SK-N-SH (cell line): ENCODE measurements around the gene PPP1R2C.

Source experiments
- RFX5 ChIP-seq: IDR thresholded peaks from 2 replicates; pipeline ENCODE4 v1.6.1; 2012; ENCODE audit warnings: mild to moderate bottlenecking, improper control_type of control experiment, low read length
- TF ChIP-seq, protein P1 (sequence below): fragments of 200-600 bp; sonication (generic); IDR thresholded peaks from 2 replicates; pipeline ENCODE4 v1.6.1; 2017; ENCODE audit warnings: antibody characterized with exemption, mild to moderate bottlenecking, moderate library complexity
- TF ChIP-seq, protein P2 (sequence below): IDR thresholded peaks from 2 replicates; pipeline ENCODE4; 2012

DNA sequence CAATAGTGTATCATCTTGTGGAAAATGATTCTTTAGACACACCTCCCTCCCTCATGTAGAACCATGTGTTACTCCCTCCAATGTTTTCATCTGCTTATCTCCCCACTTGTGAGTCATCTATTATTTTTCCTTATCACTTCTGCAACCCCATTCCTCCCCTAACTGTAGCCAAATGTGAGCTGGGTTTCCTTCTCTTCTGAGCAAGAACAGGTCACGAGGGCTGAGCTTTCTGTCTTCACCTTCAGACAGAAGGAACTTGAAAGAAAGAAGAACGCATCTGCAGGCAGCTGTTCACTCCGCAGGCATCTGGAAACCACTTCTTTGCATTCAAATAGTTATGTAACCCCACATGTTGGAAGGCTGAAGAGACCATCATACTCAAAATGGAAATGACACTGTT is 1.8 kb downstream of the PPP1R2C start:
- TF ChIP-seq, protein P1, sequence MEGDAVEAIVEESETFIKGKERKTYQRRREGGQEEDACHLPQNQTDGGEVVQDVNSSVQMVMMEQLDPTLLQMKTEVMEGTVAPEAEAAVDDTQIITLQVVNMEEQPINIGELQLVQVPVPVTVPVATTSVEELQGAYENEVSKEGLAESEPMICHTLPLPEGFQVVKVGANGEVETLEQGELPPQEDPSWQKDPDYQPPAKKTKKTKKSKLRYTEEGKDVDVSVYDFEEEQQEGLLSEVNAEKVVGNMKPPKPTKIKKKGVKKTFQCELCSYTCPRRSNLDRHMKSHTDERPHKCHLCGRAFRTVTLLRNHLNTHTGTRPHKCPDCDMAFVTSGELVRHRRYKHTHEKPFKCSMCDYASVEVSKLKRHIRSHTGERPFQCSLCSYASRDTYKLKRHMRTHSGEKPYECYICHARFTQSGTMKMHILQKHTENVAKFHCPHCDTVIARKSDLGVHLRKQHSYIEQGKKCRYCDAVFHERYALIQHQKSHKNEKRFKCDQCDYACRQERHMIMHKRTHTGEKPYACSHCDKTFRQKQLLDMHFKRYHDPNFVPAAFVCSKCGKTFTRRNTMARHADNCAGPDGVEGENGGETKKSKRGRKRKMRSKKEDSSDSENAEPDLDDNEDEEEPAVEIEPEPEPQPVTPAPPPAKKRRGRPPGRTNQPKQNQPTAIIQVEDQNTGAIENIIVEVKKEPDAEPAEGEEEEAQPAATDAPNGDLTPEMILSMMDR = no peak
- TF ChIP-seq, protein P2, sequence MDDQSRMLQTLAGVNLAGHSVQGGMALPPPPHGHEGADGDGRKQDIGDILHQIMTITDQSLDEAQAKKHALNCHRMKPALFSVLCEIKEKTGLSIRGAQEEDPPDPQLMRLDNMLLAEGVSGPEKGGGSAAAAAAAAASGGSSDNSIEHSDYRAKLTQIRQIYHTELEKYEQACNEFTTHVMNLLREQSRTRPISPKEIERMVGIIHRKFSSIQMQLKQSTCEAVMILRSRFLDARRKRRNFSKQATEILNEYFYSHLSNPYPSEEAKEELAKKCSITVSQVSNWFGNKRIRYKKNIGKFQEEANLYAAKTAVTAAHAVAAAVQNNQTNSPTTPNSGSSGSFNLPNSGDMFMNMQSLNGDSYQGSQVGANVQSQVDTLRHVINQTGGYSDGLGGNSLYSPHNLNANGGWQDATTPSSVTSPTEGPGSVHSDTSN = no peak
- no peak for TF ChIP-seq RFX5
